GM19025 (cell line): ENCODE data around the gene DLG5.

Experiments
- ATAC-seq: cut with Tn5 transposase; IDR thresholded peaks from one replicate; pipeline ENCODE4 v1.9.1; 2021; ENCODE audit warnings: mild to moderate bottlenecking, low read depth, moderate library complexity; ENCODE audit not compliant: unreplicated experiment

DLG5 gene

GRCh38 chr10:77824908-77825307 lies 101.6 kb downstream of the DLG5 start:
- no peak for ATAC-seq

- no peak for ATAC-seq
These were observed 102.6 kb downstream of the DLG5 start for GRCh38 chr10:77823811-77824542.

DNA sequence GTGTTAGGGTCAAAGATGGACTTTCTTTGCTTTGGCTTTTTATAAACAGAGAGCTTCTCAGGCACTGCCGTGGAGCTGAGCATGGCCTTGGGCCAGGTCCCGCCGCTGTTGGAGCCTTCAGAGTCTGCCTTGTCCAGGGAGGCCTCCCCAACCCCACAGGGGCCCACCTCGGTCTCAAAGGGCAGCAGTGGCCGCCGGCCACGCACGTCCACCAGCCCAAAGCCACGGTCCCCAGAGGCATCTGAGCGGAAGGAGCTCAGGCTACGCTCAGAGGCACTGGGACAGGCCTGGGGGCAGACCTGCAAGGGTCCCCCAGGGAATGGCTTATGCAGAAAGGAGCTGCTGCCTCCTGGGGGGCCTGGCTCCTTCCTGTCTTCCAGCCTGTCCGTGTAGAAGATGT lies 105.0 kb downstream of the DLG5 start:
- no peak for ATAC-seq

- ATAC-seq: no peak
These were observed 105.5 kb downstream of the DLG5 start for GRCh38 chr10:77821036-77821435.

DNA sequence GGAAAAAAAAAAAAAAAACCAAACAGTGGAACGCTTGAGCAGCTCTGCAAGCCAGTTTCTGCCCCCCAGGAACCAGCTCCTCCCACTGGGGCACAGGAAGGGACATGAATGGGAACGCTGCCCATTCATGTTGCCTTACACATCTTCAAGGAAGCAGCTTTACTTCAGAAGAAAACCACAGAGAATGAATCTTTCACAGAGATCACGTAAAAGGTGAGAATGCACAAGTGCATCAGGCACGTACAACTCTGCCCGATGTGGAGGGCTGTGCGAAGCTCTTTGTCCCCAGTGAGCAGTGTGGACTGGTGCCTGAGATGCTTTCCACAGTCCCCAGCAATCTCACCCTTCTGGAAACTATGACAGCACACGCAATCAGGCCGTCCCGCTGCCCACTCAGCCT lies 106.2 kb downstream of the DLG5 start:
- no peak for ATAC-seq

DNA sequence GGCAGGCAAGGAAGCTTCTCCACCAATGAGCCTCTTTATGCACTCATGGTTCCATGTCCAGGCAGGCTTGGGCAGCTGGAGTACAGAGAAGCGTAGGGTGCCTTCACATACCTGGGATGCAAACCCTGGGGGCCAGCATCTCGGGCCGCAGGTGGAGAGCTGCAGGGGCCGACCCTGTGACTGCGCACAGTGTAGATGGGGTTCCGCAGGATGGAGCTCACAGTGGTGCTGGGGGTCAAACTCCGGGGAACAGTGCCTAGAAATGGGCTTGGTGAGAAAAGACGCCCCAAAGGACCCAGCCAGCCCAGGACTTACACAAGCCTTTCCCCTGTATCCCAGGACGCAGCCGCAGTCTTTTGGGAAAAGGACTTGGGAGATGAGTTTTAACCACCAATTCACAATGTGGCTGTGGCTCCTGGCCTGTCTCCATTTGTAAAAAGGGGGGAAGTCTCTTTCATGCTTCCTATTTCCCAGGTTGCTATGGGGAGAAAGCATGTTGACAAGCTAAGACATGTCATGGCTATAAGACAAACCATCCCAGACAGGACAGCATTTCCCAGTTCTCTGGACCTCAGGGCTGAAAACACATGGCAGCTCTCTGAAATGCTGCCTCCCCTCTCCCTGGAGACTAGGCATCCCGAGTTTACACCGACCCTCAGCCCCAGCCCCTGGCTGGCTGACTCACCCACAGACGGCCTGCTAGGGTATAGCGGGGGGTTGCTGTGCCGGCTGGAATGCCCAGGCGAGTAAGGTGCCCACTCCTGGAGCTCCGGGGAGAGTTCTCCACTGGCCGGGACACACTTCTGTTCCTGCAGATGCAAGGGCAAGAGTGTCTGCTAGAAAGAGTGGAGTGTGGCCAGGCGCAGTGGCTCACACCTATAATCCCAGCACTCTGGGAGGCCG lies 107.1 kb downstream of the DLG5 start:
- ATAC-seq: no peak

DNA sequence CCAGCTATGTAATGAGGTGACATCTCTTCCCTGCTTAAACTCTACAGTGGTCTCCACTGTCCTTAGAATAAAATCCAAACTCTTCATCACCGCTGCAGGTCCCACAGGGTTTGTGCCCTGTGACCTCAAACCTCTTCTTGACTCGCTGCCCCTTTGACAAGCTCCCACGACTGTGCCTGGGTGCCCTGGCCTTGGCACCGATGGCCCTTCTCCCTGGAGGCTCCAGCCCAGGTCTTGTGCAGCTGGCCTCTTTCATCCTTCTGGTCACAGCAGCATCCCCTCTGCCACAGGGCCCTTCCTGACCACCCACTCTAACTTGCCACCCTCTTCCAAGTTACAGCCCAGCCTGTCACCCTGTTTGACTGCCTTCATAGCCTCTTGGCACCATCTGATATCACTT lies 108.2 kb downstream of the DLG5 start:
- ATAC-seq: no peak

DNA sequence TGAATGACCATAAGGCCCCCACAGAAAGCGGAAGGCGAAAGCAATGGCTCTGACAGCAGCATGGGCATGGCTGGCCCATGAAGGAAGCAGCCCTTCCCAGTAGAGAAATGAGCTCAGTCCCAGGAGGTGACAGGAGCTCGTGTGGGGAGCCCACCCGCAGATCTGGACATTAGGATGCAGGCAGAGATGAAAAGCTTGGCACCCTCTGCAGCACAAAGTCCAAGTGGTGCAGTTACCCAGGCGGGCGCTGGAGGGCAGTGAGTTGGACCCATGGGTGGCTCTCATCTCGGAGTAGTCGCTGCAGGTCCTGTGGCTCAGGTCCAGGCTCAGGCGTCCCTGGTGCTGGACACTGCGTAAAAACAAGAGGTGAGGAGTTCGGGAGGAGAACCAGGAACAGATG lies 109.0 kb downstream of the DLG5 start:
- no peak for ATAC-seq

DNA sequence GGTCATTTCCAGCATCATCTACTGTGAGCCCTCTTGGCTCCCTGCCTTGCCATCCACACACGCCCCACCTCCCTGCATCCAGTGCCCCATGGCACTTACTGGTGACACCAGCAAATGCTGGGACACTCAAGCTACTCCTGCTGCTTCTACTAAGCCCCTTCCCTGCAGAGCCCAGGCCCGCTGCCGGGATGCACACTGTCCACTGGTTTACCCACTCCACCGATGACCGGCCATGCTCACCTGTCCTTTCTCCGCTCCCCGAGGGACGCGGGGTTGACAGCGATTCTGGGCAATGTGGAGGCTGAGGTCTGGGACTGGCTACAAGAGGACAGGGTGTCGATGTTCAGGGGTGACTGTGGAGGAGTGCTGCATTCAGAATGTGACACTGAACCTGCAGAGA lies 110.2 kb downstream of the DLG5 start:
- ATAC-seq: no peak

GRCh38 chr10:77812741-77813140 lies 113.8 kb downstream of the DLG5 start:
- no peak for ATAC-seq

DNA sequence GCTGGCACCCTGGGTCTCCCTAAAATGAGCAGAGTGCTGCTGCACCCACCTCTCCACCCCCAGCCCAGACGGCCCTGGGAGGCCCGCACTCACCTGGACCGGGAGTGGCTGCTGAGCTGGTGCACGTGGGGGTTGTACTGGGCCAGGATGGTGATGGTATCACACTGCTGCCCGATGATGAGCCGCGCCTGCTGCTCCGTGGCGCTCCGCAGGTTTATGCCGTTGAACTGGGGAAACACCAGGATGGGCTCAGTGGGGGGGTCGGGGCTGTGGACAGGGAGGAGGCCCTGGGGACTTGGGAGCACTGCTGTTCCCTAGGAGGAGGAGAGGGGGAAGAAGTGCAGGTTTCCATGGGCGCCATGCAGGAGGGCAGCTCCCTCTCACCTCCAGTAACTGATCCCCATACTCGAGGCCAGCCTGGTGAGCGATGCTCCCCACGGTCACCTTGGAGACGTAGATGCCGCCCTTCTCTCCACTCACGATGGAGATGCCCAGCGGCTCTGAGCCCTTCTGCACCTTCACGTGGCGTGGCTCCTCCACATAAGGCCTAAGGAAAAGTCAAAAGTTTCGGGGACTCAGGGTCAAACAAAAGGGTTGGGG lies 114.6 kb downstream of the DLG5 start:
- ATAC-seq: no peak

DNA sequence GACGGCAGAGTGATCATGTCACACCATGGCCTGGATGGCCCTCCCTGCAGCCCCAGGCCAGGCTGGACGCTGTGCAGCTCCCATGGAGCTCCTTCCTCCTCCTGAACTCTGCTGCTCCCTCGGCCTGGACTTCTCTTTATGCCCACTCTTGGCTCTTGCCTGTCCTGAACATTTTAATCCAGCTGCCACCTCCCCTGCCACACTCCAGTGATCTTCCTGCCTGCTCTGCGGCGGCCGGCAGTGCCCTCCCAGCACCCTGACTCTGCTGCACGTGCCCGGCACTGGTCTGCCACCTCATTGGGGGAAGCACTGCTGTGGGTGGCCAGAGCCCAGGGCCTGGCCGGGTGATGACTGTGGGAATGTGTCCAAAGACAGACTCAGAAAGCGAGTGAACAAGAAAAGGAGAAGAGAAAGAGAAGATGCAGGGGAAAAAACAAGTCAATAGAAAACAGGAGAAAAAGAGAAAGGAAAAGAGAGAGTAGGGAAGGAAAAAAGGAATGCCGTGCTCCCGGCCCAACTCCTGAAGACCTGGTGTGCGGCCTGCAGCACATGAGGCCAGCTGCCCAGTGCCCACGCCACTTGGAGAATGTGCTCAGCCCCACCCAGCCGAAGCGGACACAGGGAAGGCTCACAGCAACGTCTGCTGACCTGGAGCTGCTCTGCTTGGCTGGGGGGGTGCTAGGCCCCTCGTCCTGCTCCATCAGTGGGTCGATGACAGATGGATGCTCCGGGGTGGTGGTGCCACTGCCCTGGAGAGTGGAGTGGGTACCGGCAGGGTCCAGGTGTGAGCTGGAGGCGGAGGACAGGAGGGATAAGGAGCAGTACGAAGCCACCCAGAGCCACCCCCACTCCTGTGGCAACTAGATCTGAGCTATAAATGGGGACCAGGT lies 115.9 kb downstream of the DLG5 start:
- no peak for ATAC-seq

DNA sequence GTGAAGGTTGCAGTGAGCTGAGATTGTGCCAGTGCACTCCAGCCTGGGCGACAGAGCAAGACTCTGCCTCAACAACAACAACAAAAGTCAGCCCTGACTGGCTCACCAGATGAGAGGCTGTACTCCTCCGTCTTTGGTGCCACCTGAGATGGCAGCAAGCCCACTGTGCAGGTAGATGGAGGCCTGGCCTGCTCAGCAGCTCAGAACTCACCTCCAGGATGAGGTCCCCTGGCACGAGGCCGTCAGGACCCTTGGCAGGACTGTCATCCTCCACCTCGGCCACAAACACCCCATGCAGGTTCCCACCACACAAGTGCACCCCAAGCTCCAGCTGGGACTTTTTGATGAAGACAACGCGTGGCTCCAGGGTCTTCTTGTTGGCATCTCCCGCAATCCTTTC lies 117.2 kb downstream of the DLG5 start:
- no peak for ATAC-seq

DNA sequence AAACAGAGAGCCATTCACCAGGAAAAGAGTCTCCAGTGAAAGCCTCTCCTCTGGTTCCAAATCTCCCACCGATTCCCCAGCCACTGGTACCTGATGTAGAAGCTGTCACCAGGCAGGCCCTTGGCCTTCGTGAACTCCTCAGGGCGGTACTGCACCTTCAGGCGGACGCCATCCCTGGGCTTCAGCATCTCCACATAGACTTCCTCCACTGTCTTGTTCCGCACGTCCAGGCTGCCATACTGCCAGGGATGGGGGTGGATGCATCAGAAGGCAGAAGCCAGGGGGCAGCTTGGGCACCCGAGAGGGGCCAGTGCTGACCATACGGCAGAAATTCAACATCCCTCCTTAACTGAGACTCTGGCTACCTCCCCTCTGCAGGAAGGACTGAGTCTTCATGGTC lies 118.8 kb downstream of the DLG5 start:
- ATAC-seq: no peak

- no peak for ATAC-seq
These were observed 119.9 kb downstream of the DLG5 start for GRCh38 chr10:77806511-77807157.

- ATAC-seq: no peak
These were observed 120.9 kb downstream of the DLG5 start for GRCh38 chr10:77805676-77806075.

GRCh38 chr10:77804371-77804770 lies 122.2 kb downstream of the DLG5 start:
- ATAC-seq: no peak

DNA sequence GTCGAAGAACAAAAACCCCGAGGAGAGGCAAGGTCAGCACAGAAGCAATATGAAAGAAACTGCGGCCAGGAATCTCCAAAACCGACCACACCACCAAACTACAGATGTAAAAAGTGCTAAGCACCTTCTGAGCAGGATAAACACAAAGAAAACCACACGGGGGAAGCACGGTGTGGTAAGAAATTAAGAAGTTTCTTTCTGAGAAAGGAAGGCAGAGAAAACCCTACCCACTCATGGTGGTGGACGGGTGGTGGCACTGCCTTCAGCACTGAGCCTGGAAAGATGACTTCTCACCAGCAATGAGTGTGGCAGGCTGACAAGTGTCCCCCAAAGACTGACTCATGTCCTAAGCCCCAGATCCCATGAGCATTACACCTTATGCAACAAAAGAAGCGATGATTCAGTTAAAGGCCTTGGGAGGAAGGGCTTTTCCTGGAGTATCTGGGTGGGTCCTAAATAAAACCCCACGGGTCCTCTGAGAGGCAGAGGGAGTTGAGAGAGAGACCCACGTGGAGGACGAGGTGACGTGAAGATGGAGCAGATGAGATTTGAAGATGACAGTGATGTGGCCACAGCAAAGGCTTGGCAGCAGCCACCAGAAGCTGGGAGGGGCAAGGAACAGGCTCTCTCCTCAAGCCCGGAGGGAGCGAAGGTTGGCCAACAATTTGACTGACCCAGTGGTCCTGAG lies 124.9 kb downstream of the DLG5 start:
- peak; percentile 81 for ATAC-seq

DNA sequence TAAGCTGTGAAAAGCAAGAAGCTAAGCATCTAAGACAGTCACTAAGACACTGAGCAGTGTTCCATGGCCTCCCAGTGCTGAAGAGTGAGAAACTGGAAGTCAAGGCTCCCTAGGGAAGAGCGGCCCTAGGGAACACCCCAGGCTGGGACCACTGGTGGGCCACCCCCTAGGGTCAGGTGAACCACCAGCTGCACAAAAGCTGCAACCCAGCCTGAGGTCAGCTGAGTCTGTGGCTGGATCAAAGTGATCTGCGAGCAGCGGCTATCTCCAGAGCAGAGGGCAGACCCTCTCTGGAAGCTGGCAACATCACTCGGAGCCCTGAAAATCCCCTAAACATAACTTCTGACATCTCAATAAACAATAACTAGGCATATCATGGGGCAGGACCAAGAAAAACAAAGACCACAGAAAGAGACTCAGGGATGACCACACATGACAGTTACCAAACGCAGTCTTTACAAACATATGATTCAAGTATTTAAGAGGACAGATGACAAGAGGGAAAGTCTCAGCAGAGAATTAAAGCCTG lies 125.8 kb downstream of the DLG5 start:
- no peak for ATAC-seq
